Body of pancreas (tissue), 4 donors: ENCODE measurements around the gene UBAP2.

Experiments
- POLR2A ChIP-seq, 3 donors: fragments of 450-650 bp; IDR thresholded peaks; one replicate each; pipeline ENCODE4 v1.6.1; 2016; ENCODE audit warnings: antibody characterized with exemption in 3 of 3, mild to moderate bottlenecking in 2 of 3
- TF ChIP-seq, protein P1 (sequence below), 7 experiments: fragments of 450-650 bp in 4 of 7; fragments of 200-600 bp in 3 of 7; sonication (generic) in 3 of 7; IDR thresholded peaks; one replicate each; pipeline ENCODE4 v1.5.1; 2016 to 2019; ENCODE audit warnings: antibody characterized with exemption in 7 of 7

DNA sequence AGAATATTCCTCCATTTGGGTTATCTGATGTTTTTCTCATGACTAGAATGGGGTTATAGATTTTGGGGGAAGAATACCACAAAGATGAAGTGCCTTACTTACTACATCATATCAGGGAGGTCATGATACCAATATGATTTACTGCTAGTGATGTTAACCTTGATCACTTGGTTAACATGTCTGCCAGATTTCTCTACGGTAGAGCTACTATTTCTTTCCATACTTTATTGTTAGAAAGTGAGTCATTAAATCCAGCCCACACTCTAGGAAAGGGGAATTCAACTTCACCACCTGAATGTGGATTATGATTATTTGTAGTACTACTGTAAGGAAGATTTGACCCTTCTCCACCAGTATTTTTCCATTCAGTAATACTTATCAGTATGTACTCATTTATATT is 167.1 kb downstream of the UBAP2 start:
- TF ChIP-seq, protein P1, sequence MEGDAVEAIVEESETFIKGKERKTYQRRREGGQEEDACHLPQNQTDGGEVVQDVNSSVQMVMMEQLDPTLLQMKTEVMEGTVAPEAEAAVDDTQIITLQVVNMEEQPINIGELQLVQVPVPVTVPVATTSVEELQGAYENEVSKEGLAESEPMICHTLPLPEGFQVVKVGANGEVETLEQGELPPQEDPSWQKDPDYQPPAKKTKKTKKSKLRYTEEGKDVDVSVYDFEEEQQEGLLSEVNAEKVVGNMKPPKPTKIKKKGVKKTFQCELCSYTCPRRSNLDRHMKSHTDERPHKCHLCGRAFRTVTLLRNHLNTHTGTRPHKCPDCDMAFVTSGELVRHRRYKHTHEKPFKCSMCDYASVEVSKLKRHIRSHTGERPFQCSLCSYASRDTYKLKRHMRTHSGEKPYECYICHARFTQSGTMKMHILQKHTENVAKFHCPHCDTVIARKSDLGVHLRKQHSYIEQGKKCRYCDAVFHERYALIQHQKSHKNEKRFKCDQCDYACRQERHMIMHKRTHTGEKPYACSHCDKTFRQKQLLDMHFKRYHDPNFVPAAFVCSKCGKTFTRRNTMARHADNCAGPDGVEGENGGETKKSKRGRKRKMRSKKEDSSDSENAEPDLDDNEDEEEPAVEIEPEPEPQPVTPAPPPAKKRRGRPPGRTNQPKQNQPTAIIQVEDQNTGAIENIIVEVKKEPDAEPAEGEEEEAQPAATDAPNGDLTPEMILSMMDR (IDR thresholded peaks at IDR 0.05), result no peak
- no peak for TF ChIP-seq POLR2A (IDR thresholded peaks at IDR 0.05)
